Regular cardiac myocyte (primary cell): Measurements from ENCODE around the gene ZNF723. TPM values are rescaled to one million over a fixed set of nuclear protein-coding genes. Genes with fewer than 3 reads are reported as not detected.

Experiments
- total RNA-seq: library from RNA; depleted of rRNA; stranded (reverse); fragments of >200 nt; gene quantifications from 2 replicates; pipeline ENCODE4 v1.2.3, GENCODE V29; 2014

The ZNF723 gene
- total RNA-seq = not detected in 2 replicates

GRCh38 chr19:22832031-22832762 lies at the start of gene ZNF723:
ZNF723 (plus strand) TSS chr19:22832291; CDS start chr19:22832380, 89 bp downstream.

DNA sequence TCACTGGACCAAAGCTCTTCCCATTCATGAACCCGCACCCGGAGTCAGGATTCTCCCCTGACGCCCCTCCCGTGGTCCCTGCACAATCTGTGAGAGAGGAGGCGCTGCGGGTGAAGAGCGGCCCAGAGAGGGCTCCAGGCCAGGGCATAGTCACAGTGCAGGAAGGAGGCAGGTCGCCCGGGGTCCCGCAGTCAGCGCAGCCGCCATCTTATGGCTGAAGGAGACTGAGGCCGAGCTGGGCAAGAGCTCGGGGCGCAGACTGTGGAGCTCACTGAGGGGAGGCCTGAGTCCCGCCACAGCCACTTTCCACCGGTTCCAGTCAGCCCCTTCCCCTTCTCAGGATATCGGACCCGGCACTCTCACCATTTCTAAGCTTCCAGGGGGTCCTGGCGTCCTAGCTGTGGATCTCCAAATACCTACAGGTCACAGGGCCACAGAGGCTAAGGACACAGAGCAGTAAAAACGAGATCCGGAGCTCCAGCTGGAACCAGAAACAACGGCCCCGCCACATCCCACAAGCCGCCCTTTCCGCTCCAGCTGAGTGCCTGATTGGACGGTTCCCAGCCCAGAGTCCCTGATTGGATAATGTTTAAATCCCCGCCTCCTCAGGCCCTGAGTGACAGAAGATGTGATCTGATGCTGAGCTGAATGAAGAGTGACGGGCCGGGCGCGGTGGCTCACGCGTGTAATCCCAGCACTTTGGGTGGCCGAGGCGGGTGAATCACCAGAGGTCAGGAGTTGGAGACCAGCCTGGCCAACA lies 48.3 kb upstream of the ZNF723 start, which contains the start of gene ZNF99:
ZNF99 (minus strand) TSS at position 501 of the 760 bp plus-strand sequence; CDS start at position 366, 135 bp downstream.

Other genes starting within 250 kb of the ZNF723 start
- gene ZNF492, start 198.0 kb upstream of the ZNF723 start, total RNA-seq = 0.28 and 1.2 TPM in 2 replicates
- under 0.01 TPM in 1 of 2 replicates, not detected in the other for gene ZNF99, start 48.1 kb upstream of the ZNF723 start, total RNA-seq
- gene ZNF728, start 170.9 kb downstream of the ZNF723 start, total RNA-seq = 0.19 and 1.1 TPM in 2 replicates